ENCODE data around the gene SIN3B.

Gene SIN3B

DNA sequence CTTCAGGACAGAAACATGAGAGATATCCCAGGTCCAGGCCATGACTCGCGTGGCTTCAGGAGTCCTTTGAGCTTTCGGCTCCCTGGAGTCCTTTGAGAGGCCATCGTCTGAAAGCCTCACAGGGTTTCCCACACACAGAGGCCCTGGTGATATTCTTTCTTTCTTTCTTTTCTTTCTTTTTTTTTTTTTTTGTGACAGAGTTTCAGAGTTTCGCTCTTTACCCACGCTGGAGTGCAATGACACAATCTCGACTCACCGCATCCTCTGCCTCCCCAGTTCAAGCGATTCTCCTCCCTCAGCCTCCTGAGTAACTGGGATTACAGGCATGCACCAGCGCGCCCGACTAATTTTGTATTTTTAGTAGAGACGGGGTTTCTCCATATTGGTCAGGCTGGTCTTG is 5.5 kb downstream of the SIN3B start:
- no peak for TF ChIP-seq JUND (IDR thresholded peaks at IDR 0.05; ENCODE audit: low read depth)
- in situ Hi-C loops (cut with HindIII; ENCODE audit: low pct_unique_long_range_greater_than_20kb, low sequenced_read_pairs): no loop called here
- no peak for DNase-seq (ENCODE audit: low read depth in 1 of 2, low spot score in 1 of 2)

DNA sequence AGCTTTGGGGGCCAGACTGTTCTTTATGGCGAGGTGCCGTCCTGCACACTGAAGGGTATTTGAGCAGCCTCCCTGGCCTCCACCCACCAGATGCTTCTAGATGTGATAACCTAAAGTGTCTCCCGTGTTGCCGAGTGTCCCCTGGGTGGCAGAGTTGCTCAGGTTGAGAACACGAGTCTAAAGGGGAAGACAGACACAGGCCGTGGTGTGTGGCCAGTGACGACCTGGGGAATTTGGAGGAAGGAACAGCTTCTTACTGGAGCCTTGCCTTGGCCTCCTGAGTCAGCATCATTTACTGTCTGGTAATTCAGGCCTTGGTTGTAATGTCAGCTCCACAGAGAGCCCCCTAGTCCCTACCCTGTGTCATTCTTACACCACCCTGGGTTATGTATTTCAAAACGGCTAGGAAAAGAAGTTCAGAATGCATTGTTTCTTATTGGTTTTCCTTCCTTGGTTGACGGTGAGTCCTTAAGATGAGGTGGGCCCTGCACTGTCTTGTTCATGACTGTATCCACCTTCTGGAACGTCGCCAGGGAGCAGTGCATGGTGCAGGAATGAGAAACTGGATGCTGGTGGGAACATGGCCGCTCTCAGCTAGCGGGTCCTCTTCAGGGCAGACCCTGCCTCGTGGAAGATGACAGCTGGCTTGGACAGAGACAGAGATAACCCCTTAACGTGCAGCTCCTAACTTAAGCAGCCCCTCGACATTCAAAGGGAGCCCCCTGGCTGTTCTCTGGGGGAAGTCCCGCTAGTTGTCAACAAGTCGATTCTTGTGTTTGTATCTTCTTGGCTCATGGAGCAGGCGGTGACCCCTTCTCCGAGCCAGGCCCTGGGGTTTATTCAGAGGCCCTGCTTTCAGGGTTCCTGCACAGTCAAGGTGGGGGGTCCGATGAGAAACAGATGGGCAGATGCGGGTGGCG is 7.2 kb downstream of the SIN3B start:
- in situ Hi-C loops (cut with HindIII; ENCODE audit: low pct_unique_long_range_greater_than_20kb, low sequenced_read_pairs): no loop called here
- peak in 1 of 2 experiments; percentile 20 for DNase-seq (ENCODE audit: low read depth in 1 of 2, low spot score in 1 of 2)

DNA sequence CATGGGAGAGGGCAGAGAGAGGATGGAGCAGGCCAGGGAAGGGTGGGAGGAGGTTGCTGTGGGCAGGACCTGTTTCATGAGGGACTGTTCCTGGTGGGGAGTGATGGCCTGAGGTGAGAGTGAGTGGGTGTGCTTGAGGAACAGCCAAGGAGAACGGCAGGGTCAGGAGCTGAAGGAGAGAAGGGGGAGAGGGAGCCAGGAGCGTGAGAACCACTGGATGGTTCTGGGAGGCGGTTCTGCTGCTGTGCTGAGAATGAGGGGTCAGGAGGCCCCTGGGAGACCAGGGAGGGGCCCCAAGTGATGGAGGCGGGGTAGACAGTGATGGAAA is 7.8 kb downstream of the SIN3B start:
- no peak for TF ChIP-seq JUND (IDR thresholded peaks at IDR 0.05; ENCODE audit: low read depth)
- DNase-seq (ENCODE audit: low read depth in 1 of 2, low spot score in 1 of 2): no peak
- in situ Hi-C loops (cut with HindIII; ENCODE audit: low pct_unique_long_range_greater_than_20kb, low sequenced_read_pairs): no loop called here

More for the DNA sequence above, 7.2 kb downstream of the SIN3B start:
- TF ChIP-seq JUND (IDR thresholded peaks at IDR 0.05; ENCODE audit: low read depth): no peak

DNA sequence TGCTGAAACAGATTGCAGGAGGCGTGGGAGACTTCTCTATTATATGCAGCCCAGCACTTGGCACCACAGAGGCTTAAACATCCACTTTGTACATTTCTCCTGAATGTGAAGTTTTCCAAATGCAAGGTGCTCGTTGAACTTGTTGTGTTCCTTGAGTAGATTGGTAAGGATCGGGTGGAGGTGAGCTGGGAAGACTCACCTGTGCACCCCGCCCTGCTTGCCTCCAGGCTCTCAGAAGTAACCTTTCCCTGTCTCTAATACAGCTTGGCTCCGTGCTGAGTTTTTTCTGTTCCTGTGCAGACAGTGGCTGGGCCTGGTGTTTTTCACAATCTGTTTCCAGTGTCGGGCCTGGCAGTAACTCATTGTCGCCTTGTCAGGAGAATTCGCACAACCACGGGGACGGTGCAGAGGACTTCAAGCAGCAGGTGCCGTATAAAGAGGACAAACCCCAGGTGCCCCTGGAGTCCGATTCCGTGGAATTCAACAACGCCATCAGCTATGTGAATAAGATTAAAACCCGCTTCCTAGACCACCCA is 12.3 kb downstream of the SIN3B start:
- TF ChIP-seq JUND (IDR thresholded peaks at IDR 0.05; ENCODE audit: low read depth): no peak
- in situ Hi-C loops (cut with HindIII; ENCODE audit: low pct_unique_long_range_greater_than_20kb, low sequenced_read_pairs): no loop called here
- DNase-seq (ENCODE audit: low read depth in 1 of 2, low spot score in 1 of 2): no peak

DNA sequence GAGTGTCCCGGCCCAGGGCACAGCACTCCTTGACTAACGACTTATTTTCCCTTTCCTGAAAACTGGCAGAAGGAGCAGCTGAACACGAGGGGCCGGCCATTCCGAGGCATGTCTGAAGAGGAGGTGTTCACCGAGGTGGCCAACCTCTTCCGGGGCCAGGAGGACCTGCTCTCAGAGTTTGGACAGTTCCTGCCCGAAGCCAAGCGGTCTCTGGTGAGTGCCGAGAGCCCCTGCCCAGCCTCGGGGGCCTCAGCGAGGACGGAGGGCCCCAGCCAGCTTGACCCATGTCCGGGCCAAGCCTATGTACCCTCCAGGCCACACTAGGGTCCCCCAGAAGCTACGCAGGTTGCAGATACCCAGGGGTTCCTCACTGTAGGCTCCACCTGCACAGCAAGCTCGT is 17.7 kb downstream of the SIN3B start:
- no peak for TF ChIP-seq JUND (IDR thresholded peaks at IDR 0.05; ENCODE audit: low read depth)
- no peak for DNase-seq (ENCODE audit: low read depth in 1 of 2, low spot score in 1 of 2)
- in situ Hi-C loops (cut with HindIII; ENCODE audit: low pct_unique_long_range_greater_than_20kb, low sequenced_read_pairs): no loop called here

DNA sequence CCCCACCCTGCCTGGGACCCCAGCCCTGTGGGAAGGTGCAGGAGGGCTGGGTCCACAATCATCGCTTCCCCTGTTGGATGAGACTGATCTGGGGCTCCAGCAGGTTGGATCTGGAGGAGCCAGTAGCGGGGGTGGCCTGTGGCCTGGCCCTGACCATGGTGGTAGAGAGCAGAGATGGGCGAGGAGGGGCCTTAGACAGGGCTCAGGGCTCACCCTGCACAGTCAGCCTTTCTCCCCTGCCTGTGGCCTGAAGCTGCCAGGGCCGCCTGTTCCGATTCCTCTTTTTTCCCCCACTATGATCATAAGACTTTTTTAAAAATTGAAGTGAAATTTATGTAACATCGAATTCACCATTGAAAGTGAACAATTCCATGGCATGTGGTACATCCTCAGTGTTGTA is 18.2 kb downstream of the SIN3B start:
- in situ Hi-C loops (cut with HindIII; ENCODE audit: low pct_unique_long_range_greater_than_20kb, low sequenced_read_pairs): no loop called here
- no peak for TF ChIP-seq JUND (IDR thresholded peaks at IDR 0.05; ENCODE audit: low read depth)
- no peak for DNase-seq (ENCODE audit: low read depth in 1 of 2, low spot score in 1 of 2)

DNA sequence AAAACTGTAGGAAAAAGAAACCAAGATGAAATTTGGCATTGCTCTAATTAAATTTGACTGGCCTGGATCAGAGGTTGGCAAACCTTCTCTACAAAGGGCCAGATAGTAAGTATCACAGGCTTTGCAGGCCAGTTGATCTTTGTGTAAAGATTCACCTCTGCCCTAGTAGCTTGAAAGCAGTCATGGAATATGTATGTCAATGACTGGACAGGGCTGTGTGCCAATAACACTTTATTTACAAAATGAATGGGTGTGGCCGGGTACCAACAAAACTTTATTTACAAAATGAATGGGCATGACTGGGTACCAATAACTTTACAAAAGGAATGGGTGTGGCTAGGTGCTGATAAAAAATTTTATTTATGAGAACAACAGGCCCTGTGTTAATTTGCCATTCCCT is 20.0 kb downstream of the SIN3B start:
- no peak for TF ChIP-seq JUND (IDR thresholded peaks at IDR 0.05; ENCODE audit: low read depth)
- in situ Hi-C loops (cut with HindIII; ENCODE audit: low pct_unique_long_range_greater_than_20kb, low sequenced_read_pairs): no loop called here

DNA sequence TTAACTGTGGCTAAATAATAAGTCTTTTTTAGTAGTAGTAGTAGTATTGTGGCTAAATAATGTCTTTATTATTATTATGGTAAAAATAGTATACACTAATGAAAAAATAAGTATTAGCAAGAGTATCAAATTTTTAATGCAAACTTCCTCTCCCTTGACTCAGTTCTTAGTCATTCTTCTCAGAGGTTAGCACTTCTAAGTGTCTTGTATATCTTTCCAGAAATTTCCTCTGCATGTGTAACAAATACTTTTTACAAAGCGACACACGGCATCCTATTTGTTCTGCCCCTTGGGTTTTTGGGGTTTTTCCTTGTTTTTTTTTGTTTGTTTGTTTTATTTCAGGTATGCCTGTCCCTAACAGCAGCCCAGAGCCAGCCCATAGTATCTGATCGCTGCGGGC is 20.9 kb downstream of the SIN3B start:
- TF ChIP-seq JUND (IDR thresholded peaks at IDR 0.05; ENCODE audit: low read depth): no peak
- no peak for DNase-seq (ENCODE audit: low read depth in 1 of 2, low spot score in 1 of 2)
- in situ Hi-C loops (cut with HindIII; ENCODE audit: low pct_unique_long_range_greater_than_20kb, low sequenced_read_pairs): no loop called here

More for the DNA sequence above, 20.0 kb downstream of the SIN3B start:
- DNase-seq (ENCODE audit: low read depth in 1 of 2, low spot score in 1 of 2): peak in 1 of 2 experiments; percentile 7

DNA sequence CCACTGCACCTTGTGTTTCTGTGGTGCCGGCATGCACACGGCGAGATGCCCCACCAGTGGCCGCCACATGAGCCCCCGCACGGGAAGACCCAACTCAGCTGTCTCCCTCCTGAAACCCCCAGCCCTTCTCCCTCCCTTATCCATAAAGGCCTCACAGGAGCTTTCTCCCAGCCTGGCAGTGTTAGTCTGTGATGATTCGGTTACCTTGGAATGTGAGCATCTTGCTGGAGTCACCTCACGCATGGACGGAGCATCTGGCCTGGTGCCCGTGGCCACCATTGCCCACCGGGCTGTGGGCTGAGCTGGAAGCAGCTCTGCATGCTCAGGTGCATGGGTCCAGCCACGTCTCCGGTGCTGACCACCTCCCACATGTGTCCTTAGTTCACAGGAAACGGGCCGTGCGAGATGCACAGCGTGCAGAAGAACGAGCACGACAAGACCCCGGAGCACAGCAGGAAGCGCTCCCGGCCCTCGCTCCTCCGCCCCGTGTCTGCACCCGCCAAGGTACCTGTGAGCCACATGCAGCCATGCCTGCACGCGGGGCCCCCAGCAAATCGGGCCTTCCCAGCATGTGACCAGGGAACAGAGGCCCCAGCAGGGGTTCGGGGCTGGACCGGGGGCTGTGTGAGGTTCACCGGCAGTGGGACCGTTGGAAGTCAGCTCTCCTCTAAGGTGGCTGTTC is 22.0 kb downstream of the SIN3B start:
- DNase-seq (ENCODE audit: low read depth in 1 of 2, low spot score in 1 of 2): no peak
- in situ Hi-C loops (cut with HindIII; ENCODE audit: low pct_unique_long_range_greater_than_20kb, low sequenced_read_pairs): no loop called here
- no peak for TF ChIP-seq JUND (IDR thresholded peaks at IDR 0.05; ENCODE audit: low read depth)

DNA sequence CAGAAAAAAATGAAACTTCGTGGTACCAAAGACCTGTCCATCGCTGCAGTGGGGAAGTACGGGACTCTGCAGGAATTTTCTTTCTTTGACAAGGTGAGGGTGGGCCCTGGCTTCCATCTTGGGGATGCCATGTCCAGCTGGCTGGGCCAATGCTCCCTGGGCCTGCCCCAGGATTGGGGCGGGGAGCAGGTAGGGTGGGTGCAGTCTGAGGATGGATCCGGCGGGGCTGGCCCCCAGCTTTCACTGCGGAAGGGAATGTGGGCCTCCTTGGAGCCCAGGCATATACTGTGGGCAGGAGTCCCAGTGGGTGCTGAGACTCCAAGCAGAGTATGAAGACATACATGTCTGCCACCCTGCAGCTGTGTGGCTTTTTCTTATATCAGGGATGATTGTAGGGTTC is 23.9 kb downstream of the SIN3B start:
- DNase-seq (ENCODE audit: low read depth in 1 of 2, low spot score in 1 of 2): no peak
- TF ChIP-seq JUND (IDR thresholded peaks at IDR 0.05; ENCODE audit: low read depth): no peak
- in situ Hi-C loops (cut with HindIII; ENCODE audit: low pct_unique_long_range_greater_than_20kb, low sequenced_read_pairs): no loop called here

DNA sequence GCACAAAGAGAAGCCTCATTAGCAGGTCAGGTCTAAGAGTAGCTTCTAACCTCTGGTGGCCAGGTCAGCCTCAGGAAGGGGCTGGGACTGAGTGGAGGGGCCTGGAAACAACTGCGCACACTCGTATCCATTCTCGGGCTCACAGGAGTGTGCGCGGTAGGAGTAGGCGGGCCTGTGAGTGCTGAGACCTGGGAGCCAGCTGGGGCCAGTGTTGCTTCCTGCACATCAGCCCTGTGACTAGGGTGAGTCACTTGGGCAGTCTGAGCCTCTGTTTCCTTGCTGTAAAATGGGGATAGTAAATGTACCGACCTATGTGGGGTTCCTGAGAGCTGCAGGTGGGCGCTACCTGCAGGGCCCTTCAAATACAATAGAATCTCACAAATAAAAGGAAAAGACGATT is 26.9 kb downstream of the SIN3B start:
- no peak for DNase-seq (ENCODE audit: low read depth in 1 of 2, low spot score in 1 of 2)
- in situ Hi-C loops (cut with HindIII; ENCODE audit: low pct_unique_long_range_greater_than_20kb, low sequenced_read_pairs): no loop called here
- TF ChIP-seq JUND (IDR thresholded peaks at IDR 0.05; ENCODE audit: low read depth): no peak

DNA sequence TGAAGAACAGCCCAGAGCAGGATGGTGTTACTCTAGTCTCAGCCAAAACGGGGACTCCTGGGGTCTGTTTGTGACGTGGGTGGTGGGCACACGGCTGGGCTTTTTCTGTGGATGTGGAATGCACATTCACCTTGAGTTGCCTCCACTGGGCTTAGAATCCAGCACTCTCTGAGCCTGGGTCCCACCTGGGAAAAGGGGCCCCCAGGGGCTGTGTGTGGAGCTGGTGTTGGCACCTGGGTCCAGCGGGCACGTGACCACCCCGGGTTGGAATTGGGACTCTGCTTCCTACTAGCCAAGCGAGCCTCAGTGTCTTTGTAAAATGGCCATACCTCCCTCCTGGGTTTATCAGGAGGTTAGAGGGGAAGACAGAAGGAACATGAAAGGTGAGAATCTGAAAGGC is 30.4 kb downstream of the SIN3B start:
- DNase-seq (ENCODE audit: low read depth in 1 of 2, low spot score in 1 of 2): no peak
- TF ChIP-seq JUND (IDR thresholded peaks at IDR 0.05; ENCODE audit: low read depth): no peak
- in situ Hi-C loops (cut with HindIII; ENCODE audit: low pct_unique_long_range_greater_than_20kb, low sequenced_read_pairs): no loop called here

DNA sequence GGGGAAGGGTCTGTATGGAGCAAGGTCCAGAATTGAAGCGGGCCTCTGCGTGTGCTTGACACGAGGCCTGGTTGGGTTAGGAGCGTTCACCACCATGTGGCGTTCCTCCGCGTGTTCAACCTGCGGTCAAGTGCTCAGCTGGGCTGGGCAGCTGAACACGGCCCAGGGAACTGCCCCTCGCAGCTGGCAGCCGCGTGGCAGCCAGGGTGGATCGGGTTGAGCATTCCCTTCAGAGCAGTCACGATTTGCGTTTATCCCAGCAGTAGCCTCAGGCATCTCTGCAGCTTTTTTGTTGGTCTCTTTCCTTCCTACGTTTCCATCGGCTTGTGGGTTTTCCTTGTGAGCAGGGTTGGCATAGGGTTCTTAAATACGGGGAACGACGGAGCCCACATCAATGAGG is 30.9 kb downstream of the SIN3B start:
- in situ Hi-C loops (cut with HindIII; ENCODE audit: low pct_unique_long_range_greater_than_20kb, low sequenced_read_pairs): no loop called here
- no peak for DNase-seq (ENCODE audit: low read depth in 1 of 2, low spot score in 1 of 2)
- TF ChIP-seq JUND (IDR thresholded peaks at IDR 0.05; ENCODE audit: low read depth): no peak
